Esophagus muscularis mucosa (tissue), 4 donors: ENCODE results near the gene NDUFA3. TPM values are rescaled to one million over a fixed set of nuclear protein-coding genes. Genes with fewer than 3 reads are reported as not detected.

Experiments used
- DNase-seq: peaks from one replicate; pipeline ENCODE4 v3.0.0-alpha.2; 2017; ENCODE audit errors: extremely low spot score
- H3K27ac ChIP-seq, 4 donors: fragments of 200-600 bp; sonication (generic); replicated peaks in 1 of 4; 1 replicate in 3 of 4; 2 replicates in 1 of 4; pipeline ENCODE4 v1.5.1; 2016 to 2019; ENCODE audit warnings: mild to moderate bottlenecking in 1 of 4
- H3K27me3 ChIP-seq, 4 donors: fragments of 200-600 bp; sonication (generic); one replicate each; pipeline versions ENCODE4 v1.5.1 to v1.6.0; 2016 to 2019
- H3K36me3 ChIP-seq, 4 donors: fragments of 200-600 bp; sonication (generic); one replicate each; pipeline ENCODE4 v1.5.1; 2016 to 2019
- H3K4me1 ChIP-seq, 4 donors: fragments of 200-600 bp; sonication (generic); one replicate each; pipeline ENCODE4 v1.5.1; 2016 to 2019
- H3K4me3 ChIP-seq, 4 donors: fragments of 200-600 bp; sonication (generic); 1 replicate in 2 of 4; 2 replicates in 2 of 4; pipeline ENCODE4 v1.5.1; 2016 to 2019; ENCODE audit warnings: mild to moderate bottlenecking in 4 of 4, moderate library complexity in 1 of 4
- H3K9me3 ChIP-seq, 4 donors: fragments of 200-600 bp; sonication (generic); 1 replicate in 3 of 4; 2 replicates in 1 of 4; pipeline ENCODE4 v1.5.1; 2016 to 2019
- CTCF ChIP-seq, 3 experiments: fragments of 200-600 bp in 2 of 3; fragments of 450-650 bp in 1 of 3; sonication (generic) in 2 of 3; IDR thresholded peaks; one replicate each; pipeline ENCODE4 v1.5.1; 2017 to 2019; ENCODE audit warnings: antibody characterized with exemption in 3 of 3, mild to moderate bottlenecking in 2 of 3, moderate library complexity in 1 of 3
- EP300 ChIP-seq: sonication (generic); formaldehyde crosslinking; IDR thresholded peaks from one replicate; pipeline ENCODE4 v1.6.1; 2017; ENCODE audit warnings: antibody characterized with exemption
- POLR2A ChIP-seq: fragments of 450-650 bp; IDR thresholded peaks from one replicate; pipeline ENCODE4 v1.6.1; 2017; ENCODE audit warnings: antibody characterized with exemption, moderate library complexity, mild to moderate bottlenecking, low read depth
- POLR2AphosphoS5 ChIP-seq, 2 donors: sonication (generic); formaldehyde crosslinking; IDR thresholded peaks; one replicate each; pipeline ENCODE4 v1.6.1; 2017; ENCODE audit warnings: antibody characterized with exemption in 2 of 2
- WGBS: methylation state at CpG from one replicate; pipeline ENCODE4 v1.1.5; 2018; 5-methylcytosine and 5-hydroxymethylcytosine counted together
- intact Hi-C: fragments of 100-400 bp; cut with DNase I; formaldehyde crosslinking; loops from one replicate; pipeline ENCODE4 v1.15.1; 2023
- total RNA-seq, 4 donors: library from RNA; depleted of rRNA; stranded (reverse); fragments of >200 nt; gene quantifications; one replicate each; pipeline versions ENCODE4 v1.1.0 to v1.2.1, GENCODE V29; 2016

Gene NDUFA3
- total RNA-seq, 4 donors from 2014 or later: 9.1 to 50.9 (median 26.4) TPM

- peak; percentile 99 for DNase-seq
- H3K4me3 ChIP-seq: peak within 1 kb of the TSS; percentile 75 to 79 (median 77)
- H3K9me3 ChIP-seq: no peaks in the 10 kb centered on the region
- intact Hi-C loops: no loop called here
- H3K4me1 ChIP-seq: peaks cover 22 to 34% (median 32%) of the 10 kb centered on the region in 4 donors
- no peaks in the 10 kb centered on the region for H3K27me3 ChIP-seq
- peaks cover 6 to 45% (median 36%) of the 10 kb centered on the region in 4 donors for H3K36me3 ChIP-seq
- TF ChIP-seq POLR2AphosphoS5 (IDR thresholded peaks at IDR 0.05) (peak; percentile 93 to 96), POLR2A (peak; percentile 69), EP300 (no peak)
- peak within 1 kb of the TSS; percentile 82 to 92 (median 88) for H3K27ac ChIP-seq
- WGBS: under 1% methylated on average over 36 of the region's 60 CpGs
Observed at GRCh38 chr19:54115109-54116063, 12.7 kb downstream of the NDUFA3 start, which contains the start of the genes PRPF31 and TFPT. TSS of gene PRPF31 (plus strand) at chr19:54115754. CDS start at chr19:54118279, 2,525 bp downstream. TSS of gene TFPT (minus strand) at chr19:54115657. CDS start at chr19:54115269, 388 bp downstream.

- peaks cover 9 to 11% (median 11%) of the 10 kb centered on the region in 4 donors for H3K4me1 ChIP-seq
- WGBS: 96% methylated on average over 9 of the region's 10 CpGs
- H3K9me3 ChIP-seq: no peaks in the 10 kb centered on the region
- H3K36me3 ChIP-seq: peaks cover 51 to 83% (median 80%) of the 10 kb centered on the region in 4 donors
- no peak for TF ChIP-seq POLR2AphosphoS5 (IDR thresholded peaks at IDR 0.05)
- TF ChIP-seq EP300: no peak
- no peak for TF ChIP-seq CTCF (IDR thresholded peaks at IDR 0.05)
- no peak for TF ChIP-seq POLR2A
- no peak for DNase-seq
- no peak overlapping the region for H3K27ac ChIP-seq
- intact Hi-C loops: no loop called here
- H3K4me3 ChIP-seq: no peak overlapping the region
- H3K27me3 ChIP-seq: no peaks in the 10 kb centered on the region
Observed at GRCh38 chr19:54121259-54121658, 18.6 kb downstream of the NDUFA3 start.

- intact Hi-C loops: no loop called here
- H3K27ac ChIP-seq: no peak overlapping the region
- no peak for DNase-seq
- no peaks in the 10 kb centered on the region for H3K9me3 ChIP-seq
- TF ChIP-seq EP300: no peak
- TF ChIP-seq POLR2A: no peak
- TF ChIP-seq POLR2AphosphoS5 (IDR thresholded peaks at IDR 0.05): no peak
- TF ChIP-seq CTCF (IDR thresholded peaks at IDR 0.05): no peak
- WGBS: 87% methylated on average over 6 of the region's 17 CpGs
- H3K36me3 ChIP-seq: peaks cover 69 to 100% (median 99%) of the 10 kb centered on the region in 4 donors
- H3K4me1 ChIP-seq: no peaks in the 10 kb centered on the region
- H3K4me3 ChIP-seq: no peak overlapping the region
- H3K27me3 ChIP-seq: no peaks in the 10 kb centered on the region
Observed at GRCh38 chr19:54123682-54124081, 21.0 kb downstream of the NDUFA3 start.

- no peak for DNase-seq
- intact Hi-C loops: no loop called here
- Histone ChIP-seq H3K4me3 (no peak overlapping the region), H3K4me1 (no peaks in the 10 kb centered on the region), H3K36me3 (peaks cover 75 to 100% (median 99%) of the 10 kb centered on the region in 4 donors), H3K27ac (no peak overlapping the region), H3K27me3 (no peaks in the 10 kb centered on the region), H3K9me3 (no peaks in the 10 kb centered on the region)
- 92% methylated on average over 17 of the region's 19 CpGs for WGBS
- TF ChIP-seq POLR2AphosphoS5 (IDR thresholded peaks at IDR 0.05) (no peak), EP300 (no peak), POLR2A (no peak), CTCF (IDR thresholded peaks at IDR 0.05) (no peak)
Observed at GRCh38 chr19:54124393-54124792, 21.7 kb downstream of the NDUFA3 start.

GRCh38 chr19:54125713-54126112, 23.1 kb downstream of the NDUFA3 start:
- no peak overlapping the region for H3K4me3 ChIP-seq
- H3K4me1 ChIP-seq: no peaks in the 10 kb centered on the region
- no peak overlapping the region for H3K27ac ChIP-seq
- TF ChIP-seq EP300 (no peak), POLR2A (no peak), POLR2AphosphoS5 (IDR thresholded peaks at IDR 0.05) (no peak), CTCF (IDR thresholded peaks at IDR 0.05) (no peak)
- H3K9me3 ChIP-seq: no peaks in the 10 kb centered on the region
- H3K27me3 ChIP-seq: no peaks in the 10 kb centered on the region
- H3K36me3 ChIP-seq: peaks cover 83 to 99% (median 97%) of the 10 kb centered on the region in 4 donors
- intact Hi-C loops: no loop called here
- no peak for DNase-seq
- 90% methylated on average over 5 of the region's 9 CpGs for WGBS
